Right lobe of liver (tissue), 6 donors: ENCODE data around the gene KCNE3. TPM values are rescaled to one million over a fixed set of nuclear protein-coding genes. Genes with fewer than 3 reads are reported as not detected.

Source experiments
- ATAC-seq, 4 donors: fragments of 200-7000 bp; cut with Tn5 transposase; one replicate each; pipeline ENCODE4 v1.9.1; 2020; ENCODE audit warnings: mild to moderate bottlenecking in 4 of 4, moderate library complexity in 4 of 4
- DNase-seq, 3 donors: peaks; one replicate each; pipeline ENCODE4 v3.0.0-alpha.2; 2020
- H3K27ac ChIP-seq, 3 donors: fragments of 200-600 bp; one replicate each; pipeline ENCODE4 v1.8.0; 2022
- H3K27me3 ChIP-seq, 2 donors: fragments of 200-600 bp; one replicate each; pipeline ENCODE4 v1.8.0; 2022
- H3K36me3 ChIP-seq, 4 donors: fragments of 200-600 bp; sonication (generic) in 1 of 4; one replicate each; pipeline versions ENCODE4 v1.5.1 to v1.8.0; 2017 to 2022; ENCODE audit warnings: control low read depth in 1 of 4
- H3K4me1 ChIP-seq, 4 donors: fragments of 200-600 bp; sonication (generic) in 1 of 4; one replicate each; pipeline versions ENCODE4 v1.5.1 to v1.8.0; 2017 to 2022; ENCODE audit warnings: control low read depth in 1 of 4
- H3K4me3 ChIP-seq, 3 donors: fragments of 200-600 bp; one replicate each; pipeline ENCODE4 v1.8.0; 2022
- H3K9me3 ChIP-seq, 4 donors: fragments of 200-600 bp; sonication (generic) in 1 of 4; one replicate each; pipeline versions ENCODE4 v1.5.1 to v1.8.0; 2017 to 2022; ENCODE audit warnings: control low read depth in 1 of 4
- POLR2A ChIP-seq: fragments of 450-650 bp; IDR thresholded peaks from one replicate; pipeline ENCODE4 v1.6.1; 2017; ENCODE audit warnings: antibody characterized with exemption, mild to moderate bottlenecking
- WGBS: methylation state at CpG from one replicate; pipeline ENCODE4 v1.1.6; 2018; ENCODE audit warnings: low coverage, low lambda C conversion rate; ENCODE audit not compliant: insufficient coverage; ENCODE audit errors: missing lambda C conversion rate; 5-methylcytosine and 5-hydroxymethylcytosine counted together
- intact Hi-C, 2 donors: fragments of 100-400 bp; cut with DNase I; formaldehyde crosslinking; loops; one replicate each; pipeline versions ENCODE4 v1.11.2 to v1.14.1; 2022
- total RNA-seq, 6 experiments: library from RNA; depleted of rRNA in 2 of 6; stranded (reverse); fragments of >200 nt in 2 of 6; fragmentation: NEBNext Ultra II Directional in 3 of 6; extraction: Animal tissue kit (Norgen Biotek cat#: 25700) in 3 of 6; gene quantifications; one replicate each; pipeline versions ENCODE4 v1.1.0 to v1.2.4, GENCODE V29; 2016 to 2023
- TF ChIP-seq, protein P1 (sequence below), 4 donors: fragments of 200-600 bp in 3 of 4; fragments of 450-650 bp in 1 of 4; IDR thresholded peaks; one replicate each; pipeline versions ENCODE4 v1.5.1 to v1.8.0; 2016 to 2022; ENCODE audit warnings: antibody characterized with exemption in 4 of 4, mild to moderate bottlenecking in 2 of 4
- donor health status: DM: no; HTN: yes; CAD: no.
- donor health status: DM: no; HTN: no; CAD: no.
- donor health status: DM: no; HTN: no; CAD: no.
- donor health status: DM: no; HTN: yes; CAD: no.
- donor health status: DM: no; HTN: yes; CAD: no.

The KCNE3 gene
- total RNA-seq, 6 experiments from 2014 or later = 1.3 to 7.6 (median 4.8) TPM

GRCh38 chr11:74504100-74504691 is 36.8 kb upstream of the KCNE3 start:
- Histone ChIP-seq H3K4me3 (no peak overlapping the region), H3K4me1 (no peaks in the 10 kb centered on the region), H3K36me3 (no peaks in the 10 kb centered on the region), H3K27me3 (no peaks in the 10 kb centered on the region), H3K27ac (no peak overlapping the region), H3K9me3 (no peaks in the 10 kb centered on the region)
- ATAC-seq (no peak), DNase-seq (no peak)
- intact Hi-C loops = no loop called here
- TF ChIP-seq, protein P1, sequence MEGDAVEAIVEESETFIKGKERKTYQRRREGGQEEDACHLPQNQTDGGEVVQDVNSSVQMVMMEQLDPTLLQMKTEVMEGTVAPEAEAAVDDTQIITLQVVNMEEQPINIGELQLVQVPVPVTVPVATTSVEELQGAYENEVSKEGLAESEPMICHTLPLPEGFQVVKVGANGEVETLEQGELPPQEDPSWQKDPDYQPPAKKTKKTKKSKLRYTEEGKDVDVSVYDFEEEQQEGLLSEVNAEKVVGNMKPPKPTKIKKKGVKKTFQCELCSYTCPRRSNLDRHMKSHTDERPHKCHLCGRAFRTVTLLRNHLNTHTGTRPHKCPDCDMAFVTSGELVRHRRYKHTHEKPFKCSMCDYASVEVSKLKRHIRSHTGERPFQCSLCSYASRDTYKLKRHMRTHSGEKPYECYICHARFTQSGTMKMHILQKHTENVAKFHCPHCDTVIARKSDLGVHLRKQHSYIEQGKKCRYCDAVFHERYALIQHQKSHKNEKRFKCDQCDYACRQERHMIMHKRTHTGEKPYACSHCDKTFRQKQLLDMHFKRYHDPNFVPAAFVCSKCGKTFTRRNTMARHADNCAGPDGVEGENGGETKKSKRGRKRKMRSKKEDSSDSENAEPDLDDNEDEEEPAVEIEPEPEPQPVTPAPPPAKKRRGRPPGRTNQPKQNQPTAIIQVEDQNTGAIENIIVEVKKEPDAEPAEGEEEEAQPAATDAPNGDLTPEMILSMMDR (IDR thresholded peaks at IDR 0.05) = no peak
- no peak for TF ChIP-seq POLR2A
- 94% methylated on average over 1 of the region's 1 CpG for WGBS

GRCh38 chr11:74494916-74495315 is 27.6 kb upstream of the KCNE3 start:
- Histone ChIP-seq H3K4me1 (peaks cover 0 to 6% (median 0%) of the 10 kb centered on the region in 4 donors), H3K27me3 (no peaks in the 10 kb centered on the region), H3K4me3 (no peak overlapping the region), H3K9me3 (no peaks in the 10 kb centered on the region), H3K36me3 (no peaks in the 10 kb centered on the region), H3K27ac (no peak overlapping the region)
- TF ChIP-seq, protein P1 (IDR thresholded peaks at IDR 0.05) = no peak
- TF ChIP-seq POLR2A = no peak
- intact Hi-C loops = no loop called here
- DNase-seq (no peak), ATAC-seq (no peak)
- WGBS = 91% methylated on average over 1 of the region's 1 CpG

DNA sequence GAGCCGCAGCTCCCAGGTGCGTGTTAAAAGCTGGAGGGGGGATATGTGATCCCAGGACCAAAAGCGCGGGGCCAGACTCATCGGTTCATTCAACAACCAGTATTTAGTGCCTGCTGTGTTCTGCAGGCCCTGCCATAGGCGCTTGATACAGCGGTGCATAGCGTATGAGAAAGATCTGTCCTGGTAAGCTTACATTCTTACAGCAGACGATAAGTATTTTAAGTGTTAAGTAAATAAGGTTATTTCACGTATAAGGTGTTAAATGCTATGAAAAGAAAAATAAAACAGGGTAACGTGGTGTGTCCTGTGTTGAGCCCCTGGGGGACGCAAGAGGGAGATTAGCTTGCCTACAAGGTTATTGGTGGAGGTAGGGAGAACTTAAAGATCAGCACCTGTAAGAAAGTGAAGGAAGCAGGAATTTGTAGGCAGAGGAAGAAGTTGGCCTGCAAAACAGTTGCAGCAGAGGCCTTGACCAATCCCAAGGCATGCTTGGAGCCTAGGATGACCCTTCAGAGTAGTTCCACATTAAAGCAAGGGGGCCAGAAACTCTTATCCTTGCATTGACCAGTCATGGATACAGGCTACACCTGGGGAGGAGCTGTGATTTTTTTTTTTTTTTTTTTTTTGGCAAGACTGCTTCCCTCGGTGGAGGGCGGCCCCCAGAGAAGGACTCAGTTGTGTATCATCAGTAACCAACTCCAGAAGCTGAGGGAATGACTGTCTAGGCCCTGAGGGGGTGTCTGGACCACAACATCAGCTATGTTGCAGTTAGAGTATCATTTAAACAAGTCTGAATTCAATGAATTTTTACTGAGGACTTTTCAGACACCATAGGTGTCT is 26.7 kb upstream of the KCNE3 start:
- no peaks in the 10 kb centered on the region for H3K27me3 ChIP-seq
- WGBS = 15% methylated on average over 11 of the region's 14 CpGs
- peak overlapping the region; percentile 89 to 99 (median 97) for H3K27ac ChIP-seq
- peaks cover 0 to 6% (median 0%) of the 10 kb centered on the region in 4 donors for H3K4me1 ChIP-seq
- H3K9me3 ChIP-seq = no peaks in the 10 kb centered on the region
- TF ChIP-seq, protein P1 (IDR thresholded peaks at IDR 0.05) = no peak
- TF ChIP-seq POLR2A = no peak
- no peak for DNase-seq
- H3K36me3 ChIP-seq = no peaks in the 10 kb centered on the region
- intact Hi-C loops = no loop called here
- H3K4me3 ChIP-seq = peak overlapping the region; percentile 92 to 98 (median 92)
- no peak for ATAC-seq

DNA sequence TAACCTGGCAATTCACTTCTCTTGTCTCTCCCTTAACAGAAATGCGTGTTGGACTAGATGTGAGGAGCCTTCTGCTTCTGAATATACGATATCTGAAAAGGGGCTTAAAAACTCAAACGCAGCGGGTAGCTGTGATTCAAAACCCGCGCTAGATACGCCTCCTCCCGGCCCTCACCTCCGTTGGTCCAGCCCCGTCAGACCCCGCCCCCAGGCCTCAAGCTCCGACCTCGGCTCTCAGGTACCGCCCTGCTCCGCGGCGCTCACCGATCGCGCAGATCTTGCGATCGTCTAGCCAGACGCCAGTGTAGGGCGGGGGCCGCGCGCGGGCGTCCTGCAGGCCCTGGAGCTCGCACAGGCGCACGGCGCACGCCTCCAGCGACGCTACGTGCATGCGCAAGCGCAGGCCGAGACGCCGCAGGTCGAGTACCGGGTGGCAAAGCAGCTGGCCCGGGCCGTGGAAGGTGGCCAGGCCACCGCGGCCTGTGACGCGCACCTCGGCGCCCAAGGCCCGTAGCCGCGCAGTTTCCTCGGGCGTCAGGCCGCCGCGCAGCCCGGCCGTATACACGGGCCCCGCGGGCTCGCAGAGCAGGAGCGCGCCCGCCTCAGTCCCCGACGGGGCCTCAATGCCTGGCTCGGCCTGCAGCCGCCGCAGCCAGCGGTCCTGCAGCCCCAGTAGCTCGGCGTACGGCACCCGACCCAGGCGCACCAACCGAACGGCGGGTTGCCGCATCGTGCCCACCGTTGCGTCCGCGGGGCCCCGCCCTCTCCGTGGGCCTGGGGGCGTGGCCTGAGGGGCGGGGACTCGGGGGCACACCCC is 25.8 kb upstream of the KCNE3 start, which contains the start of gene LIPT2:
TSS of gene LIPT2 (minus strand) at position 751 of the 817 bp plus-strand sequence. CDS start at position 730, 21 bp downstream.
- TF ChIP-seq, protein P1 (IDR thresholded peaks at IDR 0.05) = no peak
- TF ChIP-seq POLR2A = peak; percentile 94
- Histone ChIP-seq H3K27me3 (no peaks in the 10 kb centered on the region), H3K36me3 (no peaks in the 10 kb centered on the region), H3K27ac (peak within 1 kb of the TSS; percentile 89 to 99 (median 97)), H3K4me1 (peaks cover 0 to 6% (median 0%) of the 10 kb centered on the region in 4 donors), H3K4me3 (peak within 1 kb of the TSS; percentile 92 to 98 (median 92)), H3K9me3 (no peaks in the 10 kb centered on the region)
- WGBS = 2% methylated on average over 10 of the region's 94 CpGs
- intact Hi-C loops = no loop called here
- DNase-seq (peak; percentile 99), ATAC-seq (peak; percentile 98 to 99 (median 98))
